Stimulated activated naive CD4-positive, alpha-beta T cell (primary cell): ENCODE measurements around the gene HEBP2.
"Not testable (repeated sequence)": the region's sequence is repeated elsewhere in the genome, so short reads cannot be mapped to it uniquely, and the experiment has no call there.

ENCODE experiments used
- DNase-seq, 6 experiments: peaks; one replicate each; lab custom pipeline; 2025; lab: John Stamatoyannopoulos, UW

Gene HEBP2

DNA sequence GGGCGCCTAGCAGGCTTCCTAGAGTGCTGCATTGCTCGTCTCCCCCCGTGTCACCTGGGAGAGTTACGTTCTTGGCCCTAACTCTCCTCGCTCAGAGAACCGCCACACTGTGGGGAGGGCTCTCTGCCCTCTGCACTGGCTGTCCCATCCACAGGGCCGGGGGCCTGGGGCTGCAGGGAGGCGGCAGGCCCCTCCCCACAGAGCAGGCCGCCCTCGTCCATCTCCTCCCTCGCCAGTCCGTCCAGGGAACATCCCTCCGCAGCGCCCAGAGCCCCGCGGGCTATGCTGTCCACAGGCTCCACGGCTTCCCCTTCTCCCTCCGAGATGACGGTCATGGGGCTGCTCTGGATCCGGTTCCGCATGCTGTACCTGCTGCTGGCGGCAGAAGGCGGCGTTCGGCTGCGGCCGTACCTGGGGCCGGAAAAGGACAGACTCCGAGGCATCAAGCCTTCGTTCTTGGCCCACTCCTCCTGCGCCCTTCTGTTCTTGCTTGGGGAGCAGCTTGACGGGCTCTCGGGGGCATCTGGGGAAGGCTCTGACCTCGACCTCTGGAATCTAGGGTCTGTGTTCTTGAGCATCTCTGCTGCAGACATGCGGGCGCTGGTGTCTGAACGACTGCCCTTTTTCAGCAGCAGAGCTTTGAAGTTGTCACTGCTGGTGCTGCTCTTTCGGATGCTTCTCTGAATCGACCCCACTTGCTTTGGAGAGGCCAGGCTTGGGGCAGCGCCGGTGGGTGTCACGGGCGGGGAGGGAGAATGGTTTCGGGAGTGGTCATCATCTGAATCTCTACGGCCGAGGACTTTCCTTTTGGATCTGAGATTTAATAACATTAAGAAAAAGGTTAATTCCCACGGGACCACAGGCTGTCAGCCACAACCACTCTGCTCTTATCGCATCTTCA, 20.2 kb downstream of the HEBP2 start:
- no peak for DNase-seq

GRCh38 chr6:138425256-138425655, 21.2 kb downstream of the HEBP2 start:
- DNase-seq: not testable (repeated sequence)

- no peak for DNase-seq
Measured at GRCh38 chr6:138426500-138427123, 22.6 kb downstream of the HEBP2 start.

DNA sequence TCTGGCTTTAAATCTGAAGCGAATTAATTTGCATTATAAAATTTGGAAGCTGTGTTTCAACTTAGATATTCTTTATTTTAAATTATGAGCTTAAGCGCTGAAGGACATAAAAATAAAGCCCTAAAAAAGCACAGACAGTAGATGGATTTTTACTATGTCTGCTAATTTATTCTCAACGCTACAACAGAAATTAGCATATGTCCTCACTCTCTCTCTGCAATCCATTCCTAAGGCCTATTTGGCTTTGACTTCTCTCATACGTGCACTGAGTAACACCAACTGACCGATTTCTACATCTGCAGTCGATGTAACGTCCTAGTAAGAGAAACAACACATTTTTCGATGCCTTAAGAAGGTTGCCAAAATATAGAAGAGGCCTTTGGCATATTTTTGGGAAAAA, 23.7 kb downstream of the HEBP2 start:
- no peak for DNase-seq

DNA sequence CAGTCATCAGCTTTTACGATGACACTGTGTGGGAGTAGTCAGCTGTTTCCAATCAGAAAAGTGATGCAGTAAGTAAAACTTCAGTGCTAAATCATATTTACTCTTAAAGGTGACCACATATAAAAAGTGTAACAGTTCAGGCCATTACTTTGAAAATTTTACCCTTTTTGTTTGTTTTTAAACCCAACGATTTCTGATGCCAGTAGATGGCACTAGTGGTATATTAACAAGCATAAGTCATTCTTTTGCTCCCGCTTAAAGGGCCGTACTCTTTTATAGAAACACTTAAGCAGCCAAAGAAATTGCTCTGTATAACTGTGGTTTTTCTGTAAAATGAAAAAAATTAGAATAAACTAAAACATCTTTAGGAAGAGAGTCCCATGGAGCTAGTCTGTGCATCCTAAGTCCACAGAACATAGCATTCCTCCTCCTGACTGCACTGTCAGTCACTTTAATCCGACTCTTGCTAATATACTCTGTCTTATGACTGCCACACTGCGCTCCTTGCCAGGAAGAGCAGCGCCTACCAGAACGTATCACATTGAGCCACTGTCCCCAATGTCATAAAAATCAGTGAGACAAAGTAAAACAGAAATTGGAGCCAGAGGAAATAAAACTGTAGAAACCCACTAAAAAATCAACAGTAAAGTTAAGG, 25.0 kb downstream of the HEBP2 start:
- DNase-seq: peak in 3 of 6 experiments; percentile 8 to 35 (median 24)

DNA sequence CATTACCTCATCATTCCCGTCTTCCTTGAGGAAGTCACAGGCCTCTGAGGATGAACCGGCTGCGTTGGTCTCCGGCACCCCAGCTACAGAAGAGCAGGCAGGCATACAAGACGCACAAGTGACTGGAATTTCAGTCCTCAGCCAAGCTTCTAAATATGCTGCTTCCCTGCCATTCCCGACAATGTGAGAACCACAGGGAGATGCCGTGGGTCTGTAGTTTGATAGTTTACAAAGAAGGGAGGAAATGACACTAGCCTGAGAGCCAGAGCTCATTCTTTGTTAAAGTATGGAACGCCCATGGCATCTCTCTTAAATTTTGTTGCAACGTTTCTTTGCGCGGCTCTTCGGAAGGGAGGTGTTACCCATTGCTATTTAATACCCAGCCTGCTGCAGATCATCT, 25.7 kb downstream of the HEBP2 start:
- no peak for DNase-seq

GRCh38 chr6:138430361-138431145, 26.5 kb downstream of the HEBP2 start:
- DNase-seq: no peak

- DNase-seq: no peak
Measured at GRCh38 chr6:138431256-138432062, 27.4 kb downstream of the HEBP2 start.

DNA sequence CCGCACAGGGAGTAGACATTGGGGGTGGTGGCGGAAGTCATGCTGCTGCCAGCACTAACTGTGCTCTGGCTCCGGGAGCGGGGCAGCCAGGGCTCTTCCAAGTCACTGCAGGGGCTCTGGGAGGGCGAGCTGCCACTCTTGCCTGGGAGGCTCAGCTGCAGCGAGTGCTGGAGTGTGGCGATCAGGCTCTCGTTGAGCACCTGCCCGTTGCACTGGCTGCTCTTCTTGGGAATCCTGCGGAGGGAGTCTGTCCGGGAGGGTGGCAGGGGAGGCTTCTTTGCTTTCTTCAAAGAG, 28.0 kb downstream of the HEBP2 start:
- no peak for DNase-seq

- no peak for DNase-seq
Measured at GRCh38 chr6:138434096-138434495, 30.1 kb downstream of the HEBP2 start.

DNA sequence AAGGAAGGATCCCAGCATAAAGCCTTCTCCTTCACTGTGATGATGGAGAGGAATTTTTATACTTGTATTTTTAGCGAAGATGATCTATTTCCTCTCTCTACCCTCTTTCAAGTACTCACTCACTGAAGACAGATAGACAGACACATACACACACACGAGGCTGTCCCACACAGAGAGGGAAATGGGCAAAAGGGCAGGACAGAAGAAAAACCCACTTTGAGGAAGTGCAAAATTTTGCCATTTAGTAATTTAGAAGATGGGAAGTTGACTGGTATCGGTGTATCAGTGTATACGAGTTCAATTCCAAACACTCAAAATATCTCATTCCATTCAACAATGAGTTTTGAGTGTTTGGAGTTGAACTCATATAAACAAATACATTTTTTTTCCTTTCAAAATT, 30.9 kb downstream of the HEBP2 start:
- DNase-seq: no peak

- DNase-seq: no peak
Measured at GRCh38 chr6:138439546-138439945, 35.5 kb downstream of the HEBP2 start.

- no peak for DNase-seq
Measured at GRCh38 chr6:138440296-138440695, 36.3 kb downstream of the HEBP2 start.

- no peak for DNase-seq
Measured at GRCh38 chr6:138440758-138441357, 36.8 kb downstream of the HEBP2 start.

GRCh38 chr6:138441965-138442364, 37.9 kb downstream of the HEBP2 start:
- no peak for DNase-seq

DNA sequence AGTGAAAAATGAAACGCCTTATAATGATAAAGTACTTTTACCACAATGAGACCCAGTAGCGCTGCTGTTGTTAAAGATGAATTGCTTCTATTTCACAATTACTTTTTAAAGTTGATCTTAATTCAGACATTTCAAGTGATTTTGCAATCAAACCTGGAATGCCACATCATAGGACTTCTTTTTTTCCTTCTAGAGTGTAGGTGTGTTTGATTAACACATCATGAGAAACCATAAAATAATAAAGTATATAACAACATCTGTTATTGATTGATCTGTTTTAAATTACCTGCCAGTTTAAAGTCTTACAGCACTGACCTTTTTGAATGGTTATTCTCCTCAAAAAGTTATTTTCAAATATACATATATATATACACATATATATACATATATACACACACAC, 38.6 kb downstream of the HEBP2 start:
- DNase-seq: no peak

GRCh38 chr6:138443979-138444378, 40.0 kb downstream of the HEBP2 start:
- DNase-seq: no peak

DNA sequence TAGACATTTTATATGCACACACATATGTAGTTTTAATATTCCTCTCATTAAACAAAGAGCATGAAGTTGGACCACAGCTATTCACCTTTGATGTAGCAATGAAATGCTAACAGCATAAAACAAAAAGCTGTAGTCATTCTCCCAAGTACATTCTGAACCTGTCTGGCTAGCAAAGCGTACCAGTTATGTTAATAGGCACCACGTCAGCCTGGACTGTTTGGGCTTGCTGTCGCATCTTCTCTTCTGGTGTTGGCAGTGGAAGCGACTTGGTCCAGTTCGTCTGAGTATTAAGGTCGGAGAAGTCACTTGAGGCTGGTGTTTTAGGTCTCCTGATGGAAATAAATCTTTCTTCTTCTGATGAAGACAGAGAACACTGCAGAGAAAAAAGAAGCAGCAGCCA, 42.8 kb downstream of the HEBP2 start:
- no peak for DNase-seq

DNA sequence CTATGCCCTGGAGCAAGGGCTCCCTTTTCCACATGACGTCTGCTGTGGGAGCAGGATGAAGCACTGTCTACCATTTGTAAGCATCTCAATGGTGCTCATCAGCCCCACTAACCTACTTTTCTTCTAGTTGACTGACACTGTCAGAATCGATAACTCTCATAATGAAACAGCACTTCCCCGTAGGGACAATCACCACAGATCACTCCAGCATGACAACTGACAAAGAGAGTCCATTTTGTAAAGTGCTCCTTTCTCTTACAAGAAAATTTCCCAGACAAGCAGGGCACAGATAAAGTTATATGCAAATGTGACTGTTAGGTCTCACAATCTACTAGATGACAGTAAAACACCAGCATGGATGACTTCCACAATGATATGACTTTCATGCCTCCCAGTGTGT, 46.4 kb downstream of the HEBP2 start:
- DNase-seq: no peak

- no peak for DNase-seq
Measured at GRCh38 chr6:138451043-138451442, 47.0 kb downstream of the HEBP2 start.
